Measurements from ENCODE around the gene EFCAB9. TPM values are rescaled to one million over a fixed set of nuclear protein-coding genes. Genes with fewer than 3 reads are reported as not detected.
"Not testable (repeated sequence)": the region's sequence is repeated elsewhere in the genome, so short reads cannot be mapped to it uniquely, and the experiment has no call there.

Gene EFCAB9
- polyA plus RNA-seq, 12 donors: not detected

- DNase-seq: peak; percentile 90
Measured at GRCh38 chr5:172188033-172188892, 5.7 kb upstream of the EFCAB9 start, which contains the start of gene STK10. TSS of gene STK10 (minus strand) at chr5:172188224. CDS start at chr5:172188042, 182 bp downstream.

- DNase-seq: no peak
Measured at GRCh38 chr5:172188893-172189692, 4.9 kb upstream of the EFCAB9 start.

- no peak for DNase-seq
Measured at GRCh38 chr5:172189693-172190296, 4.2 kb upstream of the EFCAB9 start.

DNA sequence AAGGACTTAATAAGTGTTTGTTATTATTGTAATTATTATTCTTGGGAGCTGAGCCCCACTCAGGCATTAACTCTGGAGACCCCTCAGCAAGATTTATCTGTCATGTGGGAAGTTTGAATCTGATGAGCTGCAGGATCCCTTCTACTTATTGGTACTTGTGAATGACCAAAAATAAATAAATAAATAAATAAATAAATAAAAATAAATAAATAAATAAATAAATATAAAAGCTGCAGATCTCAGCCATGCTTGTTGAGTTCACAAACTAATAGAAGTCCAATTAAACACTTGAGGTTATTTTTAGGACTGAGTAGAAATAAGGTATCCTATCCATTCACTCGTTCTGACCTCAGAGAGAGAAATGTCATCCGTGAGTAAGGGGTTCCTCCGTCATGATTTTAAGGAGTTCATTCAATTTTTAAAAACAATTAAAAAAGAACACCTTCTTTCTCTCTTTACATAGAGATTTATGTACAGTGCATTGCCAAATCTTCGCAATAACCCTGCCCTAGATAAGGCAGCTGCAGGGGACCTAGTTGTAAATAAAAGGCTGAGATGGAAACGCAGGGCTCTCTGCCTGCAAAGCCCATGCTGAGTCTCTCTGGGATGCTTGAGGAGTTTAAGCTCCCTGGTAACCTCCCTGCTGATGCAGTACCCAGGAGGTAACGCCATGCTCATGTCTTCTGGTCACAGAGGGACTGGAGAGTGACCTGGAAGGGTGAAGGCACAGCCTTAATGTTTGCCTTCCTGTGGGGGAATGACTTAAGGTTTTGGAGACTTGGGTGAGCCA, 1.2 kb downstream of the EFCAB9 start:
- DNase-seq: no peak

DNA sequence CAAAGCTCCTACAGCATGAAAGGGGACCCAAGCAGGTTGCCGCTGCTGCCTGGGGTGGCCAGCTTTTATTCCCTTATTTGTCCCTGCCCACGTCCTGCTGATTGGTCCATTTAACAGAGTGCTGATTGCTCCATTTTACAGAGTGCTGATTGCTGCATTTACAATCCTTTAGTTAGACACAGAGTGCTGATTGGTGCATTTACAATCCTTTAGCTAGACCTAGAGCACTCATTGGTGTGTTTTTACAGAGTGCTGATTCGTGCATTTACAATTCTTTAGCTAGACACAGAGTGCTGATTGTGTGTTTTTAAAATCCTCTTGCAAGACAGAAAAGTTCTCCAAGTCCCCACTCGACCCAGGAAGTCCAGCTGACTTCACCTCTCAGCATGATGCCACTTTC, 3.8 kb downstream of the EFCAB9 start:
- not testable (repeated sequence) for DNase-seq

DNA sequence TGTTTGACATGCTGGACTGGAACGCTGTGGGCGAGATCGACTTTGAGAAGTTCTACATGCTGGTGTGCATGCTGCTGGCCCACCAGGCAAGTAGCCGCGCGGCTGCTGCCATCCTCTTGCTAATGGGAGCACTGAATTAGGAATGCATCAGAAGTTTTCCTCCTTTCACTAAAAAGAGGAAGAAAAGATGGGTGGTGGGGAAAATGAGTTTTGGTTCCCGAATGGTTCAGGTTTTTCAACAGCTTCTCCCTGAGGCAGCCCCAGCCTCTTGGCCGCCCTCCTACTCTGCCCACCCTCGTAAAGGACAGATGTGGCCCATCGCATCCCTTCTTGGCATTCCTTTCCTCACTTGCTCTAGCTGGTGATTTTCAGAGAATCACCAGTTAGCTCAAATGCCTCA, 5.5 kb downstream of the EFCAB9 start:
- no peak for DNase-seq

- DNase-seq: no peak
Measured at GRCh38 chr5:172200476-172200875, 6.5 kb downstream of the EFCAB9 start.

- not testable (repeated sequence) for DNase-seq
Measured at GRCh38 chr5:172205984-172206383, 12.0 kb downstream of the EFCAB9 start.

- DNase-seq: no peak
Measured at GRCh38 chr5:172207511-172207910, 13.5 kb downstream of the EFCAB9 start.

DNA sequence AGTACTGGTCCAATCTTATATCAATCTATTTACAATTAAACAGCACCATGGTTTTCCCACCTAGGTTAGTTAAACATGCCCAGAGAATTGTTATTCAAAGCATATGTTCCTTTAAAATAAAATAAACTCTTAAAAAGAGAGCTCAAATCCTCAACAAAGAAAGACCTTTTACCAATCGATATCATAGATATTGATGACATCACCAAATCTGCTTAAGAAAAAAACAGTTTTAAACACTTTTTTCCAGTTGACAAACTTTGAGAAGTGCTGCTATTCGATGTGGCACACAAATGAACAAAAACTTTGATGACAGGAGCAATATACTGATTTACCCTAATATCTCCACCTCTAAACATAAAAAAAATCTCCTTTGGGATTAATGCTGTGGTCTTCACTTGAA, 15.7 kb downstream of the EFCAB9 start:
- DNase-seq: no peak

- DNase-seq: no peak
Measured at GRCh38 chr5:172211676-172212075, 17.7 kb downstream of the EFCAB9 start.

DNA sequence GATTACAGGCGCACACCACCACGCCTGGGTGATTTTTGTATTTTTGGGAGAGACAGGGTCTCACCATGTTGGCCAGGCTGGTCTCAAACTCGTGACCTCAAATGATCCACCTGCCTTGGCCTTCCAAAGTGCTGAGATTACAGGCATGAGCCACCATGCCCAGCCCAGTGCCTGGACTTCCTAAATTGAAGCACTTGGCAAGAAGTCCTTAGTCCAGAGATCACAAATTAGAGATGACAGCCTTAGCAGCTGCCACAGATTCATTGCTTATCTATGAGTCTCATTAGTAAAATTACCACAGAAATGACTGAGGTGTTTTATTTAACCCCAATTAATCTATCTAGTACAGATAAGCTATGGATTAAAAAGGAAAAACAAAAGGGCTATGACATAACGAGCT, 19.2 kb downstream of the EFCAB9 start:
- DNase-seq: no peak

DNA sequence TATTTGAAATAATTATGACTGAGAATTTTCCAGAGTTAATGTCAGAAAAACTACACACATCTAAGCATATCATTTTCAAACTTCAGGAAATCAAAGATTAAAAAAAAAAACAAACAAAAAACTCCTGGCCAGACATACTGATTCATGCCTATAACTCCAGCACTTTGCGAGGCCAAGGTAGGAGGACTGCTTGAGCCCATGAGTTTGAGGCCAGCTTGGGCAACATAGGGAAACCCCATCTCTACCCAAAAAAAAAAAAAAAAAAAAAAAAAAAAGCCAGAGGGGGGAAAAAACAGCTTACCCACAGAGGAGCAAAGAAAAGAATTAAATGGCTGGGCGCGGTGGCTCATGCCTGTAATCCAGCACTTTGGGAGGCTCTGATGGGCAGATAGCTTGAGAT, 22.4 kb downstream of the EFCAB9 start:
- no peak for DNase-seq

GRCh38 chr5:172219296-172219695, 25.3 kb downstream of the EFCAB9 start:
- no peak for DNase-seq

DNA sequence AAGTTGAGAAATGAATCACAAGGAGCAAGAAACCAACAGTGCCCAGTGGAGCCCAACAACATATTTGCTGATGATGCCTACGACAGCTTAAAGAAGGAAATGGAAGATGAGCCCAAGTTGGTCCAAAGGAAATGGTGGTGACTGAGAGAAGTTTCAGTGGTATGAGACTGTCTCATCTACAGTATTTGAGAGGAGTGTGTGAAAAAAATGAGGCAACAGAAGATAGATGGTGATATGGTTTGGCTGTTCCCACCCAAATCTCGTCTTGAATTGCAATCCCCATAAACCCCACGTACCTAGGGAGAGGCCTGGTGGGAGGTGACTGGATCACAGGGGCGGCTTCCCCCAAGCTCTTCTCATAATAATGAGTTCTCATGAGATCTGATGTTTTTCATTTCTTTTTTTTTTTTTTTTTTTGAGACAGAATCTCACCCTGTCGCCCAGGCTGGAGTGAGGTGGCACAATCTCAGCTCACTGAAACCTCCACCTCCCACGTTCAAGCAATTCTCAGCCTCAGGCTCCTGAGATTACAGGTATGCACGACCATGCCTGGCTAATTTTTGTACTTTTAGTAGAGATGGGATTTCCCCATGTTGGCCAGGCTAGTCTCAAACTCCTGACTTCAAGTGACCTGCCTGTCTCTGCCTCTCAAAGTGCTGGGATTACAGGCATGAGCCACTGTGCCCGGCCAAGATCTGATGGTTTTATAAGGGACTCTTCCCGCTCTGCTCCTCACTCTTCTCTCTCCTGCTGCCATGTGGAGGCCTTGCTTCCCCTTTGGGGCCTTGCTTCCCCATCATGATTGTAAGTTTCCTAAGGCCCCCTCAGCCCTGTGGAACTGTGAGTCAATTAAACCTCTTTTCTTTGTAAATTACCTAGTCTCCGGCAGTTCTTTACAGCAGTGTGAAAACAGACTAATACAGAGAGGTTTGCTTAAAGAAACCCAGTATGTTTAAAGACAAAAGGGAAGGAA, 30.2 kb downstream of the EFCAB9 start:
- no peak for DNase-seq

DNA sequence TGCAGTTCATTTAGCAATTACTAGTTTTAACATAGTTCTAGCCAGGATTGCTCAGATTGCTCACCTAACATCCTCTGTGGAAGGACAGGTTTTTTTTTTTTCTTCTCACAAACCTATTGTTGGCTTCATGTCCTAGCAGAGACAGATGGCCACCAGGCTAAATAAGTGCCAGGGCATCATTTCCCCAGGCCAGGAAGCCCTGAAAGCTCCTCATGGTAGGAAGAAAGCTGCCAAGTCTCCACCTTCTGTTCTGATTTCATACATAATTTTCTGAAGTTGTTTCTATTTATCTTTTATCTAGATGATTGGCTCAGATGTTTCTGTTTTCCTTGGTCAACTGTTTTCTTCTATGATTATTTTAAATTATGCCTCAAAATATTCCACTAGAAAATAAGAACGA, 31.0 kb downstream of the EFCAB9 start:
- no peak for DNase-seq

DNA sequence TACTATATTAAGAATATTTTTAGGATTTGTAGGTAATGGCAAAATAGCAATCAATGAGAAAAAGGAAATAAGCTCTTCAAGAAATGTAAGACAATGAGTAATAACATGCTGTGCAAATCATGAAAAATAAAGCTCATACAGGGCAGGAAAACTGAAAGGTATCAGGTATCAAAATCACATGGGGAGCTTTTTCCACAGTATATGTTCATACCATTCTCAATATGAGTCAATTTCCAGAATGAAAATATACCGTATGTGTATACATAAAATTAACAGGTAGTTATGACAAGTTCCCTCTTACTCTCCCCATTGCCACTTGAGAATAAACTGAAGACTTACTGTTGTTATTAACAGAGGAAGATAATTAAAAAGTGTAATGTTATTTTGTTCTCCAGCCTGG, 35.9 kb downstream of the EFCAB9 start:
- no peak for DNase-seq

DNA sequence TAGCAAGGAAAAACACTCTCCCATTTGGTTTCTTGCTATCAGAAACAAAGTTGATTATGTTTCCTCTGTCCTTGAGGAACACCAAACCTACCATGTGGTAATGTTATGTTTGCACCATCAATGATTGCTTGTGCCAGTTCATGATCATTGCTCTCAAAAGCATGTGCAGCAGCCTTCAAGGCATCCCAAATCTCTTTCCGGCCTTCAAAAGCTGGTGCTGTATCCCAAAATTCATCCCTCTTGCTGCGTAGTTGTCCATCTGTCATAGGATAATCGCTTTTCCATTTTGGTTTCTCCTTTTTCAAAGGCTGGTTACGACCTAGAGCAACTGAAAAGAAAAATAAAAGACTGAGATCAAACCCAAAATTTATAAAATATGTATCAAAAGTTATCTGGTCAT, 40.1 kb downstream of the EFCAB9 start:
- no peak for DNase-seq

DNA sequence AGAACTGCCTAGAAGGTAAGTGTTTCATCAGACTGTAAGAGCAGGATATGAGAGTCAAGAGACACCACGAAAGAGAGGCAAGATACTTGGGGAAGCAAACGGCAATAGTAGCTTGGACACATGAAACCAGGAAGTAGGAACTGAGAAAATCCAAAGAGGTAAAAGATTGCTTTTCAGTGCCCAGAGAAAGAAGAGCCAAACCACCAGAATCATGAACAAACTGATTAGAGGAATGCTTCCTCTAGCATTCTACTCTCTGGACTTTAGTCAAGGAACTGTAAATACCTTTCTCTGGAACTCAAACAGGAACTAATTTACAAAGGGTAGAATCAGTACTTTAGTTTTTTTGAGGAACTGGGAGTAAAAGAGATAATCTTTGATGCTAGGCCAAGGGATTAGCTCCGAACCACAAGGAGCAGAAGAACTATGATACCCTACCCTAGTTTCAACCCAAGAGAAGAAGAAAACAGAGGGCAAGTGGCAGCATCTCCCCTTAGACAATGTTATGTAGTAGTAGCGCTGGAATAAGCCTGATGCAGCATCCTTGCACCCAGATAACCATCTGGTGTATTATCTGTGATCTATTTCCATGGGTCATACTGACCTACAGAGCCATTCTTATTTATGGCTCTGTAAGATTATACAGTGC, 41.3 kb downstream of the EFCAB9 start:
- DNase-seq: no peak
